Keratinocyte (primary cell): ENCODE results near the gene ZNF438. TPM values are rescaled to one million over a fixed set of nuclear protein-coding genes. Genes with fewer than 3 reads are reported as not detected.

Experiments used
- DNase-seq: peaks from one replicate; pipeline ENCODE4 v3.0.0-alpha.2; 2011; ENCODE audit warnings: low read depth, missing footprints, low spot score
- FAIRE-seq: peaks from 2 replicates; lab custom pipeline; 2011; peaks lifted over from hg19 to GRCh38; lab: Jason Lieb, UNC
- H2AFZ ChIP-seq: 2 replicates; pipeline ENCODE4 v1.6.0; 2012; ENCODE audit warnings: low read length, control low read depth, inconsistent platforms; ENCODE audit not compliant: control insufficient read depth
- H3K27ac ChIP-seq: 2 replicates; pipeline ENCODE4 v1.5.1; 2011; ENCODE audit warnings: low read length; ENCODE audit not compliant: control insufficient read depth, insufficient read depth
- H3K27me3 ChIP-seq: 3 replicates; pipeline ENCODE4 v1.6.0; 2011; ENCODE audit warnings: low read length; ENCODE audit not compliant: control insufficient read depth, insufficient read depth; ENCODE audit errors: extremely low read depth
- H3K36me3 ChIP-seq, 2 experiments: 2 replicates in 1 of 2; 3 replicates in 1 of 2; pipeline ENCODE4 v1.5.1; 2011; ENCODE audit warnings: low read length in 2 of 2, mild to moderate bottlenecking in 1 of 2; ENCODE audit not compliant: control insufficient read depth in 2 of 2, insufficient read depth in 2 of 2; ENCODE audit errors: extremely low read depth in 1 of 2
- H3K4me1 ChIP-seq: 3 replicates; pipeline ENCODE4 v1.5.1; 2011; ENCODE audit warnings: low read length; ENCODE audit not compliant: control insufficient read depth, insufficient read depth; ENCODE audit errors: extremely low read depth
- H3K4me2 ChIP-seq: 3 replicates; pipeline ENCODE4 v1.6.0; 2011; ENCODE audit warnings: low read depth, low read length; ENCODE audit not compliant: control insufficient read depth, insufficient read depth; ENCODE audit errors: extremely low read depth
- H3K4me3 ChIP-seq, 3 experiments: fragments of 200-600 bp in 1 of 3; sonication (generic) in 1 of 3; 2 replicates in 2 of 3; 3 replicates in 1 of 3; pipeline ENCODE4 v1.5.1; 2011 to 2016; ENCODE audit warnings: low read length in 3 of 3, mild to moderate bottlenecking in 3 of 3, control low read depth in 2 of 3, inconsistent platforms in 1 of 3, low read depth in 1 of 3, mixed read lengths in 1 of 3, mixed run types in 1 of 3, moderate library complexity in 1 of 3; ENCODE audit not compliant: control insufficient read depth in 2 of 3, insufficient read depth in 2 of 3; ENCODE audit errors: extremely low read depth in 1 of 3
- H3K79me2 ChIP-seq: 2 replicates; pipeline ENCODE4 v1.6.0; 2012; ENCODE audit warnings: low read length; ENCODE audit not compliant: control insufficient read depth, insufficient read depth
- H3K9ac ChIP-seq: 3 replicates; pipeline ENCODE4 v1.6.0; 2011; ENCODE audit warnings: low read length; ENCODE audit not compliant: control insufficient read depth, insufficient read depth; ENCODE audit errors: extremely low read depth
- H3K9me1 ChIP-seq: 3 replicates; pipeline ENCODE4 v1.6.0; 2011; ENCODE audit warnings: low read length; ENCODE audit not compliant: control insufficient read depth, insufficient read depth; ENCODE audit errors: extremely low read depth
- H3K9me3 ChIP-seq: 2 replicates; pipeline ENCODE4 v1.5.1; 2012; ENCODE audit warnings: low read depth, low read length; ENCODE audit not compliant: control insufficient read depth
- H4K20me1 ChIP-seq: 3 replicates; pipeline ENCODE4 v1.6.0; 2011; ENCODE audit warnings: low read length; ENCODE audit not compliant: control insufficient read depth, insufficient read depth; ENCODE audit errors: extremely low read depth
- EZH2 ChIP-seq: IDR thresholded peaks from one replicate; pipeline ENCODE4 v1.6.1; 2012; ENCODE audit warnings: inconsistent platforms, mild to moderate bottlenecking, low read length, moderate library complexity
- dilution Hi-C: fragments of 300-500 bp; cut with MboI; formaldehyde crosslinking; loops from one replicate; pipeline ENCODE4 v1.7.0; 2020; ENCODE audit warnings: low sequenced_read_pairs; ENCODE audit not compliant: extremely low pct_ligation_motif_present
- polyA plus RNA-seq, 5 experiments: library from polyadenylated mRNA; depleted of rRNA in 3 of 5; stranded (reverse) in 3 of 5; stranded (forward) in 1 of 5; unstranded in 1 of 5; fragments of >200 nt; gene quantifications; 1 replicate in 1 of 5; 2 replicates in 3 of 5; 3 replicates in 1 of 5; pipeline versions ENCODE4 v1.2.1 to v1.2.3, GENCODE V29; 2011 to 2012; ENCODE audit warnings: missing spikeins in 2 of 5, low read depth in 1 of 5, low replicate concordance in 1 of 5
- TF ChIP-seq, protein P1 (sequence below), 3 experiments: IDR thresholded peaks in 1 of 3; conservative IDR thresholded peaks in 1 of 3; optimal IDR thresholded peaks in 1 of 3; 2 replicates in 2 of 3; 3 replicates in 1 of 3; pipeline versions ENCODE3 to v1.5.1; 2011; ENCODE audit warnings: low read length in 3 of 3, mild to moderate bottlenecking in 3 of 3, moderate library complexity in 2 of 3, control low read depth in 1 of 3, inconsistent platforms in 1 of 3; ENCODE audit not compliant: insufficient read depth in 2 of 3; ENCODE audit errors: extremely low read depth in 1 of 3

ZNF438 gene
- polyA plus RNA-seq, 1 donor (not counting 4 experiments of a cell fraction or from before 2014, with no cell fraction given), result 2.8 TPM

DNA sequence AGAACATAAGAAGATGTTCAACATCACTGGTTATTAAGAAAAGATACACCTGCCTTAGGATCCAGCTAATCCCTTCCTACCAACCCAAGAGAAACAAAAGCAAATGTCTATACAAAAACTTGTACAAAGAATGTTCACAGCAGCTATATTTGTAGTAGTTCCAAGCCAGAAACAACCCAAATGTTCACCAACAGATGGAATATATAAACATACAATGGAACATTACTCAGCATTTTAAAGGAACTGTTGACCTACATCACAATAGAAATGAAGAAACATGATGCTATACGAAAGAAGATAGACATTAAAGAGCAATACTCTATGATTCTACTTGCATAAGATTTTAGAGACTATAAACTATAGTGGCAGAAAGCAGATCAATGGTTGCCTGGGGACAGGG lies 149.4 kb downstream of the ZNF438 start:
- Histone ChIP-seq H3K9me3 (no peaks in the 10 kb centered on the region), H3K9me1 (no peaks in the 10 kb centered on the region), H3K36me3 (no peaks in the 10 kb centered on the region), H3K79me2 (no peaks in the 10 kb centered on the region), H3K27me3 (no peaks in the 10 kb centered on the region), H4K20me1 (no peaks in the 10 kb centered on the region), H3K27ac (no peak overlapping the region), H2AFZ (no peak overlapping the region), H3K4me1 (no peaks in the 10 kb centered on the region), H3K4me2 (no peak overlapping the region), H3K4me3 (no peak overlapping the region), H3K9ac (no peak overlapping the region)
- DNase-seq (no peak), FAIRE-seq (no peak)
- dilution Hi-C loops, result no loop called here
- TF ChIP-seq, protein P1, sequence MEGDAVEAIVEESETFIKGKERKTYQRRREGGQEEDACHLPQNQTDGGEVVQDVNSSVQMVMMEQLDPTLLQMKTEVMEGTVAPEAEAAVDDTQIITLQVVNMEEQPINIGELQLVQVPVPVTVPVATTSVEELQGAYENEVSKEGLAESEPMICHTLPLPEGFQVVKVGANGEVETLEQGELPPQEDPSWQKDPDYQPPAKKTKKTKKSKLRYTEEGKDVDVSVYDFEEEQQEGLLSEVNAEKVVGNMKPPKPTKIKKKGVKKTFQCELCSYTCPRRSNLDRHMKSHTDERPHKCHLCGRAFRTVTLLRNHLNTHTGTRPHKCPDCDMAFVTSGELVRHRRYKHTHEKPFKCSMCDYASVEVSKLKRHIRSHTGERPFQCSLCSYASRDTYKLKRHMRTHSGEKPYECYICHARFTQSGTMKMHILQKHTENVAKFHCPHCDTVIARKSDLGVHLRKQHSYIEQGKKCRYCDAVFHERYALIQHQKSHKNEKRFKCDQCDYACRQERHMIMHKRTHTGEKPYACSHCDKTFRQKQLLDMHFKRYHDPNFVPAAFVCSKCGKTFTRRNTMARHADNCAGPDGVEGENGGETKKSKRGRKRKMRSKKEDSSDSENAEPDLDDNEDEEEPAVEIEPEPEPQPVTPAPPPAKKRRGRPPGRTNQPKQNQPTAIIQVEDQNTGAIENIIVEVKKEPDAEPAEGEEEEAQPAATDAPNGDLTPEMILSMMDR (optimal IDR thresholded peaks at IDR 0.05 in 1 of 3, IDR thresholded peaks at IDR 0.05 in 1 of 3, conservative IDR thresholded peaks at IDR 0.05 in 1 of 3; ENCODE audit: extremely low read depth in 1 of 3, insufficient read depth in 2 of 3, low read length in 3 of 3), result no peak
- no peak for TF ChIP-seq EZH2

DNA sequence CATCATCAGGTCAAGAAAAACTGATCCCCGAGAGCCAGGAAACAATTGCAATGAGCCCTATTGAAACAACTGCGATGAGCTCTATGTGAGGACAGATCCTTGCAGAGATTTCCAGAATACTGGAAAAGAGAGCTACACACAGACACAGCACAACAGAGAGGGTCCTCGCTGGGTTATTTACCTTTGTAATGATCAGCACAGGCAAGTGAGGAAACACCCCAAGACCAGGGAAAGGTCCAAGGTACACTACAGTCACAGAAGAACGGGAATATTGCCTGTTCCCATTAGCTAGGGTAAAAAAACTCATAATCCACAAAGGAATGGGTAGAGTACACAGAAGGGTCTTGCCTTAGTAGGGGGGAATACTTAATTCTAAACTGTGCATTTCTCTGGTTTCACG lies 152.7 kb downstream of the ZNF438 start:
- no peaks in the 10 kb centered on the region for H3K9me3 ChIP-seq
- H3K9ac ChIP-seq, result no peak overlapping the region
- no peak for DNase-seq
- no peaks in the 10 kb centered on the region for H3K36me3 ChIP-seq
- H3K4me3 ChIP-seq, result no peak overlapping the region
- H3K79me2 ChIP-seq, result no peaks in the 10 kb centered on the region
- H3K27ac ChIP-seq, result no peak overlapping the region
- H3K9me1 ChIP-seq, result no peaks in the 10 kb centered on the region
- no peaks in the 10 kb centered on the region for H3K27me3 ChIP-seq
- TF ChIP-seq, protein P1 (optimal IDR thresholded peaks at IDR 0.05 in 1 of 3, IDR thresholded peaks at IDR 0.05 in 1 of 3, conservative IDR thresholded peaks at IDR 0.05 in 1 of 3; ENCODE audit: extremely low read depth in 1 of 3, insufficient read depth in 2 of 3, low read length in 3 of 3), result no peak
- no peak for TF ChIP-seq EZH2
- dilution Hi-C loops, result no loop called here
- no peak for FAIRE-seq
- H2AFZ ChIP-seq, result no peak overlapping the region
- H3K4me2 ChIP-seq, result no peak overlapping the region
- H3K4me1 ChIP-seq, result no peaks in the 10 kb centered on the region
- H4K20me1 ChIP-seq, result no peaks in the 10 kb centered on the region
